Stimulated activated memory B cell treated with anti-CD40 and anti-IgM and Interleukin-4, amounts not matched to agents 10 μg/mL and 1 μg/mL and 100 μg/mL, for 72 hours (primary cell): Measurements from ENCODE around the gene LCE3E.

Experiments
- ATAC-seq: fragments of 150-1000 bp; cut with Tn5 transposase; 2 replicates; pipeline ENCODE4 v1.10.0; 2021
- H3K27ac Mint-ChIP-seq: one replicate; pipeline ENCODE4 v1.8.0; 2022; ENCODE audit warnings: mild to moderate bottlenecking, mixed read lengths
- H3K27me3 Mint-ChIP-seq: one replicate; pipeline ENCODE4 v1.8.0; 2022; ENCODE audit warnings: mixed read lengths
- H3K36me3 Mint-ChIP-seq: one replicate; pipeline ENCODE4 v1.8.0; 2022; ENCODE audit warnings: mixed read lengths
- H3K4me1 Mint-ChIP-seq: one replicate; pipeline ENCODE4 v1.8.0; 2022; ENCODE audit warnings: mixed read lengths
- H3K4me3 Mint-ChIP-seq: one replicate; pipeline ENCODE4 v1.8.0; 2022; ENCODE audit warnings: mild to moderate bottlenecking, moderate library complexity, mixed read lengths
- H3K9me3 Mint-ChIP-seq: one replicate; pipeline ENCODE4 v1.8.0; 2022; ENCODE audit warnings: mixed read lengths

Gene LCE3E

DNA sequence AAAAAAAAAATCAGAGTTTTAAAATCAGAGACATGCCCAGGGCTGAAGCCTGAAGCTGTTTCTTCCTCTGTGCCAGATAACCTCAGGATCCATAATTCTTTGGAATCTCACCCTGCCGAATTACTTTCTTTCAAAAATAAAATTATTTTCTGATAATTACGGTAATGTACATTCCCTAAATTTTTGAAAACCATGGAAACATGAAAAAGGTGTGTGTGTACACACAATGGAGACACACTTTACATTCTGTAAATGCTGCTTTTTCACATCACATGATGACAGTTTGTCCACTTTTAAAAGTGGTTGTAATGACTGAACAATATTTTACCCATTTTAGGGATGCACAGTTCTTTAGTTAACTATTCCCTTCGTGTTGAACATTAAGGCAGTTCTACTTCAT is 30.8 kb downstream of the LCE3E start:
- Mint-ChIP-seq H3K36me3 (no peaks in the 10 kb centered on the region), H3K4me1 (no peaks in the 10 kb centered on the region), H3K9me3 (peaks cover 5% of the 10 kb centered on the region), H3K4me3 (no peak overlapping the region), H3K27ac (no peak overlapping the region), H3K27me3 (peaks cover 58% of the 10 kb centered on the region)
- no peak for ATAC-seq

DNA sequence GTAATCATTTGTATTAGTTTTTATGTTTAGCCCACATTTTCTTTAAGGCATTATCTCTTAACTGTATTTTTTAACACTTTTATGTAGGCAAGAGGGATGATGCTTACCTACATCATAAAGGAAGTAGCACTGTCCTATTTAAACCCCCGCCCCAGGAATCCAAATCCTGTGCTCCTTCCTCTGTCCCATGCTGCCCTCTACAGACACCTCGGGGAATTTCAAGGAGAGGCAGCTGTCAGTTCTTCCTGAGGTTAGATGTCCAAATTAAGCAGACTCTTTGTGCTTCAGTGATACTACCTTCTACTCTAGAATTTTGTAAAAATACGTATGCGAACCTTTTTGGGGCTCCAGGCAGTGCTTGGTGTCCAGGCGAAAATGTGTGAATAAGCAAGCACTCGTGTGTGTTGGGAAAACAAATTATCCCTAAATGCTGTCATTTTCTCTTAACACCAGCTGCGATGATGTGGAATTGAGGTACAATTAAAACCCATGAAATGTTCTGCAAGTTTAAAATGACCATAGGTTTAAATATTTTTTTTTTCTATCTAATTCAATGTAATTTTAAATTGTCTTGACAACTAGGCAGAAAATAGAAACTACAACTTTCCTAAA is 33.1 kb downstream of the LCE3E start:
- H3K4me1 Mint-ChIP-seq = no peaks in the 10 kb centered on the region
- H3K36me3 Mint-ChIP-seq = no peaks in the 10 kb centered on the region
- H3K9me3 Mint-ChIP-seq = peaks cover 5% of the 10 kb centered on the region
- H3K27ac Mint-ChIP-seq = no peak overlapping the region
- peaks cover 52% of the 10 kb centered on the region for H3K27me3 Mint-ChIP-seq
- H3K4me3 Mint-ChIP-seq = no peak overlapping the region
- ATAC-seq = no peak

DNA sequence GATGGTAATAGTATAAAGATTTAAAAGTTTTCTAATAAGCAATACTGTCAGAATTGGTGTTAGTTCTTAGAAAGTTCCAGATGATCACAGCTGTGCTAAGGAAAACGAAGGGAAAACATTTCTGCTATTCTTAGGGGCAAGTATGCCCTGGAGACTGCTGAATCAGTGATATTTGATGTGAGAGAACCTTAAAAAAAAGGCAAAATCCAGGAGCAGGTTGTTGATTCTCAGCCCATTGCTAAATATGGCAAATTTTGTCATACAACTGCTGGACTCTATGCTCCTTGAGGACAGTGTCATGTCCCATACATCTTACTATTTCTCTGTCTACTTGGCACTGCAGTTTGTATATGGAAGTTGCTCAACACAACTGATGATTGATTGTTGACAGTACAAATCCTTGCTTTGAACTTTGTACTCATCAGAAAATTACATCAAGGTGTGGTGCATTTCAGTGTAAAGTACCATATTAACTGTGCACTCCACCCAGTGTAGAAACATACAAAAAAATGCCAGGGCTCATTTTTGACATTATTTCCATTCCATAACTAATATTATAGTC is 41.4 kb downstream of the LCE3E start:
- no peak overlapping the region for H3K27ac Mint-ChIP-seq
- no peaks in the 10 kb centered on the region for H3K4me1 Mint-ChIP-seq
- H3K9me3 Mint-ChIP-seq = peaks cover 7% of the 10 kb centered on the region
- no peaks in the 10 kb centered on the region for H3K36me3 Mint-ChIP-seq
- ATAC-seq = no peak
- peaks cover 5% of the 10 kb centered on the region for H3K27me3 Mint-ChIP-seq
- H3K4me3 Mint-ChIP-seq = no peak overlapping the region

DNA sequence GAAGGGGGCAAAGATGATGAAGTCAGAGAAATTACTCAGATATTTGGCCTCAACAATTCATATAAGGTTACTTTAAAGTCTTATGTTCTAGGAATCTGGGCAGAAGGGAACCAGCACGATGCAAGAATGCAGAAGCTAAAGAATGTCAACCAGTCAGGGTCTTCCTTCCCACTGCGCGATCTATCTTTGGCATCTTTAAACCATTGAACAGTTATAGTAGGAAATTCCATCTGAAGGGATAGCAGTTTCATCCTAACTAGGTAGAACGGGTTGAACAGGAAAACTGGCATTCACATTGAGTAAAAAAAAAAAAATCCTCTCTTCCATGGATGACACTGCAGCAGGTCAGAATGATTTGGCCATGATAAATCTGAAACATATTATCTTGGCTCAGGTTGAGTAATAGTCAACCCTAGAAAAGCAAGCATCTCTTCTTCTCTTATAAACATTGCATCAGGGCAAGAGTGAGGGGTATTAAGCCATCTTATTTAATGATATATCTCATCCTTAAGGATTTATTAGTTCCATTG is 46.0 kb downstream of the LCE3E start:
- Mint-ChIP-seq H3K27ac (no peak overlapping the region), H3K4me3 (no peak overlapping the region), H3K4me1 (no peaks in the 10 kb centered on the region), H3K36me3 (no peaks in the 10 kb centered on the region), H3K27me3 (peaks cover 22% of the 10 kb centered on the region), H3K9me3 (no peaks in the 10 kb centered on the region)
- no peak for ATAC-seq

DNA sequence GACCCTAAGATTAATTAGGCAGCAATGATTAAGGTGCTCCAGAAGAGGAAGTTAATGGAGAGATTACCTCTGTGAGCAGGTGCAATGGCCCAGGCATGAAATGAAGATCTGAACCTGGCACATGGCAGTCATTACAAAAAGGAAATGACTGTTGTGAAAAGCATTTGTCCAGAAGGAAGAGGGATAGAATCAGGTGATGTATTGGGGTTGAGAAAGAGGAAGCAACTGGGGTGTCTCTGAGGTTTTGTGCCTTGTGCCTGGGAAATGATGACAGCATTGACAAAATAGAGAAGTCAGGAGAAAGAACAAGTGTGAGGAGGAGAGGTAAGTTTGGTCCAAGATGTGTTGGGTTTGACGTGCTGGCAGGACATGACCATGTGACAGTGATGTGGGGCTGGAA is 46.7 kb downstream of the LCE3E start:
- Mint-ChIP-seq H3K27me3 (peaks cover 29% of the 10 kb centered on the region), H3K9me3 (no peaks in the 10 kb centered on the region), H3K36me3 (no peaks in the 10 kb centered on the region), H3K4me1 (peaks cover 1% of the 10 kb centered on the region), H3K27ac (no peak overlapping the region), H3K4me3 (no peak overlapping the region)
- ATAC-seq = no peak

DNA sequence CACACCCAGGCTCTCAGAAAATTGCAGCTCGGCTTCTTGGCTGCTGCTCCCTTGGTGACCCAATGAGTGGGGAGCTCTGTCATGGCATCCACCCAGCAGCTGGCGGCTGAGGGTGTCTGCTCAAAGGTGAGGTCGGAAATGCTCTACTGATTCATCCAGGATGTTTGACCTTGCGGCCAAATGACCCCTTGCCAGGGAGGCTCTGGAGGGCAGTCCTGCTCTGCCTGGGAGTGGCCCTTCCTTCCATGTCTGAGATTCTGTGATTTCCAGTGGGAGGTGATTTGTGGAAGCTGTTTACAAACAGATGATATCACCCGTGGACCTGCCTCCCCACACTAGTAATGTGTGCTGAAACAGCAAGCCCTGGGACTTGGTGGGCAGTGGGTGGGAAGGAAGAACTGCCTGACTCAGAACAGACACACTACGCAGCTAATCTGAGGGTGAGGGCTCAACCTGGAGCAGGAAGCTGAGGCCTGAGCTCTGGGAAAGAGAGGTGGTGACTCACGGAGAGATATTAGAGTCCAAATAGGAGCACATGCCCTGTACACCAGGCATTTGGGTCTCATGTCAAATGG is 49.3 kb downstream of the LCE3E start:
- H3K36me3 Mint-ChIP-seq = no peaks in the 10 kb centered on the region
- H3K9me3 Mint-ChIP-seq = no peaks in the 10 kb centered on the region

DNA sequence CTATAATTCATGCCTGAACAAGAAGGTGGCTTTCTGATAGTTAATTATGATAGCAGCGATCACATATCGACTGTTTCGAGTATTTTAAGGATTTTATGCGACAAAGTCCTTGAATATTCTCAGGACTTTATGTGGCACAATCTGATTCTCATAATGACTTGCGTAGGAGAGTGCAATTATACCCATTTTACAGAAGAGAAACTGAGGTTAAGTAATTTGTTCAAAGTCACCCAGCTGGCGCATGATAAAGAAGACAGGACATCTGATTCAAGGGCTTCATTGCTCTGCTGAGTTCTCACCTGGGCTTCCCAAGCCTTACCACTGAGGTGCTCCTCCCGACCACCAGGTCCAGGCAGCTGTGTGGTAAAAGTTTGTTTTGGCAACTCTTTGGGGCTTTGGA is 50.5 kb downstream of the LCE3E start:
- H3K27ac Mint-ChIP-seq = no peak overlapping the region
- peaks cover 63% of the 10 kb centered on the region for H3K27me3 Mint-ChIP-seq
- no peaks in the 10 kb centered on the region for H3K36me3 Mint-ChIP-seq
- no peak for ATAC-seq
- H3K9me3 Mint-ChIP-seq = no peaks in the 10 kb centered on the region
- H3K4me3 Mint-ChIP-seq = no peak overlapping the region
- peaks cover 5% of the 10 kb centered on the region for H3K4me1 Mint-ChIP-seq

More for the DNA sequence above, 49.3 kb downstream of the LCE3E start:
- Mint-ChIP-seq H3K27ac (no peak overlapping the region), H3K4me1 (peaks cover 5% of the 10 kb centered on the region), H3K4me3 (no peak overlapping the region), H3K27me3 (peaks cover 53% of the 10 kb centered on the region)
- ATAC-seq = no peak
